ENCODE results near the gene HEPHL1.

GRCh38 chr11:94117871-94118270 is 96.7 kb downstream of the HEPHL1 start:
- TF ChIP-seq POLR2A (IDR thresholded peaks at IDR 0.05; ENCODE audit: low read depth, low read length) (no peak), TAF1 (IDR thresholded peaks at IDR 0.05; ENCODE audit: low read depth, low read length) (no peak), PAX5 (IDR thresholded peaks at IDR 0.05; ENCODE audit: insufficient read depth, low read length, severe bottlenecking) (no peak), POLR2AphosphoS5 (IDR thresholded peaks at IDR 0.05; ENCODE audit: low read depth, low read length) (no peak), SPI1 (IDR thresholded peaks at IDR 0.05; ENCODE audit: low read depth, low read length) (no peak), POU2F2 (IDR thresholded peaks at IDR 0.05; ENCODE audit: low read depth, low read length) (no peak)
